Mammary epithelial cell (primary cell): ENCODE data around the gene ZNF496.

Experiments used
- EZH2 ChIP-seq: IDR thresholded peaks from 2 replicates; pipeline ENCODE4 v1.6.1; 2012; ENCODE audit warnings: low read length, inconsistent platforms, borderline replicate concordance
- TF ChIP-seq, protein P1 (sequence below), 2 donors: IDR thresholded peaks in 1 of 2; conservative IDR thresholded peaks in 1 of 2; 2 replicates each; pipeline ENCODE4 v1.5.1; 2011 to 2012; ENCODE audit warnings: inconsistent platforms in 2 of 2, low read length in 2 of 2, mild to moderate bottlenecking in 2 of 2, control low read depth in 1 of 2, low read depth in 1 of 2; ENCODE audit not compliant: insufficient read depth in 1 of 2; ENCODE audit errors: extremely low read depth in 1 of 2

DNA sequence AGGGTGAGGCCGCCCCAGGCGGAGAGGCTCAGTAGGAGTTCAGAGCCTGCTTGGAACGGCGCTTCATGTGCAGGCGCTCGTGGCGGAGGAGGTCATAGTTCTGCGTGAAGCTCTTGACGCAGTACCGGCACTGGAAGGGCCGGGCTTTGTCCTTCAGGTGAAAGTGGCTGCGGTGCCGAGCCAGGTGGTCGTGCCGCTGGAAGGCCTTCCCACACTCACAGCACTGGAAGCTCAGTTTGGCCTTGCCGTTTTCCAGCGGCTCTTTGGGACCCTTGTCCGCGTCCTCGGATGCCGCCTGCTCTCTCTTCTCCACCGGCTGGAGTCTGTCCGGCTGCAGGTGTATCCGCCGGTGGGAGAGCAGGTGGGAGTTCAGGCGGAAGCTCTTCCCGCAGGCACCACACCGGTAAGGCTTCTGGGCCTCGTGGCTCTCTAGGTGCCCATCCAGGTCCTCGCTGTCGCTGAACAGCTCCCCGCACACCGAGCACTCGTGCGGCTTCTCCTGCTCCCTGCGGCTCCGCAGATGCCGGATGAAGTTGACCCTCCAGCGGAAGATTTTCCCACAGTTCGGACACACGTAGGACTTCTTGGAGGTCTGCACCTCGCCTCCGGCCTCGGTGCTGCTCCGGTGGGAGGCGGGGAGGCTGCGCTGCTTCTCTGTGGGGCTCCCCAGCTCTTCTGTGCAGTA, 31.0 kb downstream of the ZNF496 start:
- TF ChIP-seq, protein P1, sequence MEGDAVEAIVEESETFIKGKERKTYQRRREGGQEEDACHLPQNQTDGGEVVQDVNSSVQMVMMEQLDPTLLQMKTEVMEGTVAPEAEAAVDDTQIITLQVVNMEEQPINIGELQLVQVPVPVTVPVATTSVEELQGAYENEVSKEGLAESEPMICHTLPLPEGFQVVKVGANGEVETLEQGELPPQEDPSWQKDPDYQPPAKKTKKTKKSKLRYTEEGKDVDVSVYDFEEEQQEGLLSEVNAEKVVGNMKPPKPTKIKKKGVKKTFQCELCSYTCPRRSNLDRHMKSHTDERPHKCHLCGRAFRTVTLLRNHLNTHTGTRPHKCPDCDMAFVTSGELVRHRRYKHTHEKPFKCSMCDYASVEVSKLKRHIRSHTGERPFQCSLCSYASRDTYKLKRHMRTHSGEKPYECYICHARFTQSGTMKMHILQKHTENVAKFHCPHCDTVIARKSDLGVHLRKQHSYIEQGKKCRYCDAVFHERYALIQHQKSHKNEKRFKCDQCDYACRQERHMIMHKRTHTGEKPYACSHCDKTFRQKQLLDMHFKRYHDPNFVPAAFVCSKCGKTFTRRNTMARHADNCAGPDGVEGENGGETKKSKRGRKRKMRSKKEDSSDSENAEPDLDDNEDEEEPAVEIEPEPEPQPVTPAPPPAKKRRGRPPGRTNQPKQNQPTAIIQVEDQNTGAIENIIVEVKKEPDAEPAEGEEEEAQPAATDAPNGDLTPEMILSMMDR (conservative IDR thresholded peaks at IDR 0.05 in 1 of 2, IDR thresholded peaks at IDR 0.05 in 1 of 2; ENCODE audit: extremely low read depth in 1 of 2, insufficient read depth in 1 of 2, low read depth in 1 of 2, low read length in 2 of 2): no peak
- TF ChIP-seq EZH2: no peak
